Stimulated activated CD4-positive, alpha-beta T cell treated with anti-CD3 and anti-CD28 coated beads, TNF-alpha, amount 100 ng/mL, for 48 hours (primary cell): ENCODE results near the gene TTYH3.

ENCODE experiments used
- DNase-seq, 3 donors: peaks; one replicate each; pipeline ENCODE4 v3.0.0-alpha.2; 2020; ENCODE audit warnings: low read depth in 3 of 3

Gene TTYH3

GRCh38 chr7:2635148-2635668 is 3.4 kb downstream of the TTYH3 start:
- no peak for DNase-seq

- no peak for DNase-seq
Measured at GRCh38 chr7:2635810-2636701, 4.3 kb downstream of the TTYH3 start.

- no peak for DNase-seq
Measured at GRCh38 chr7:2637066-2637471, 5.3 kb downstream of the TTYH3 start.

GRCh38 chr7:2637505-2638223 is 5.9 kb downstream of the TTYH3 start:
- DNase-seq: no peak

GRCh38 chr7:2638224-2638991 is 6.6 kb downstream of the TTYH3 start:
- DNase-seq: no peak

- DNase-seq: no peak
Measured at GRCh38 chr7:2639181-2639681, 7.4 kb downstream of the TTYH3 start.

- no peak for DNase-seq
Measured at GRCh38 chr7:2639695-2640481, 8.1 kb downstream of the TTYH3 start.

- DNase-seq: no peak
Measured at GRCh38 chr7:2640482-2640830, 8.7 kb downstream of the TTYH3 start.

- no peak for DNase-seq
Measured at GRCh38 chr7:2640846-2641316, 9.1 kb downstream of the TTYH3 start.

- DNase-seq: no peak
Measured at GRCh38 chr7:2641406-2642393, 9.9 kb downstream of the TTYH3 start.

- DNase-seq: no peak
Measured at GRCh38 chr7:2643386-2644219, 11.8 kb downstream of the TTYH3 start.

GRCh38 chr7:2644220-2644561 is 12.4 kb downstream of the TTYH3 start:
- DNase-seq: no peak

GRCh38 chr7:2644562-2645273 is 12.9 kb downstream of the TTYH3 start:
- no peak for DNase-seq

GRCh38 chr7:2645274-2645868 is 13.6 kb downstream of the TTYH3 start:
- no peak for DNase-seq

- no peak for DNase-seq
Measured at GRCh38 chr7:2646336-2646679, 14.5 kb downstream of the TTYH3 start.

- DNase-seq: no peak
Measured at GRCh38 chr7:2646680-2647571, 15.1 kb downstream of the TTYH3 start.

GRCh38 chr7:2647594-2648172 is 15.9 kb downstream of the TTYH3 start:
- DNase-seq: no peak
